Retinal pigment epithelial cell (primary cell): ENCODE measurements around the gene PRTG.

Source experiments
- DNase-seq: peaks from one replicate; pipeline ENCODE4 v3.0.0-alpha.2; 2010; ENCODE audit warnings: low read depth
- H3K4me3 ChIP-seq: 2 replicates; pipeline ENCODE4 v1.5.1; 2011; ENCODE audit warnings: mild to moderate bottlenecking, low read length, control low read depth, moderate library complexity
- TF ChIP-seq, protein P1 (sequence below): conservative IDR thresholded peaks from 2 replicates; pipeline ENCODE4 v1.5.1; 2011; ENCODE audit warnings: low read depth, low read length, control low read depth, inconsistent platforms

PRTG gene

DNA sequence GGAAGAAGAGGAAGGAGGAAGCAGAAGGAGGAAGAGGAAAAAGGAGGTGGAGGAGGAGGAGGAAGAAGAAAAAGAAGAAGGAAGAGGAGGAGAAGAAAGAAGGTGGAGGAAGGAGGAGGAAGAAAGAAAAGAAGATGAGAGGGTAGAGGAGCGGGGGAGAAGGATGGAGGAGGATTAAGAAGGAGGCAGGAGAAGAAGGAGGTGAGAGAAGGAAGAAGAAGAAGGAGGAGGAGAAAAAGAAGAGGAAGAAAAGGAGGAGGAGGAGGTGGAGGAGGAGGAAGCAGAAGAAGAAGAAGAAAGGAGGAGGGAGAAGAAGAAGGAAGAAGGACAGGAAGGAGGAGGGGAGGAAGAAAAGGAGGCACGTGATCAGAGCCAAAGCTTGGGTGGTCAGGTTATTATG, 37.3 kb upstream of the PRTG start:
- no peak for DNase-seq
- no peak overlapping the region for H3K4me3 ChIP-seq
- TF ChIP-seq, protein P1, sequence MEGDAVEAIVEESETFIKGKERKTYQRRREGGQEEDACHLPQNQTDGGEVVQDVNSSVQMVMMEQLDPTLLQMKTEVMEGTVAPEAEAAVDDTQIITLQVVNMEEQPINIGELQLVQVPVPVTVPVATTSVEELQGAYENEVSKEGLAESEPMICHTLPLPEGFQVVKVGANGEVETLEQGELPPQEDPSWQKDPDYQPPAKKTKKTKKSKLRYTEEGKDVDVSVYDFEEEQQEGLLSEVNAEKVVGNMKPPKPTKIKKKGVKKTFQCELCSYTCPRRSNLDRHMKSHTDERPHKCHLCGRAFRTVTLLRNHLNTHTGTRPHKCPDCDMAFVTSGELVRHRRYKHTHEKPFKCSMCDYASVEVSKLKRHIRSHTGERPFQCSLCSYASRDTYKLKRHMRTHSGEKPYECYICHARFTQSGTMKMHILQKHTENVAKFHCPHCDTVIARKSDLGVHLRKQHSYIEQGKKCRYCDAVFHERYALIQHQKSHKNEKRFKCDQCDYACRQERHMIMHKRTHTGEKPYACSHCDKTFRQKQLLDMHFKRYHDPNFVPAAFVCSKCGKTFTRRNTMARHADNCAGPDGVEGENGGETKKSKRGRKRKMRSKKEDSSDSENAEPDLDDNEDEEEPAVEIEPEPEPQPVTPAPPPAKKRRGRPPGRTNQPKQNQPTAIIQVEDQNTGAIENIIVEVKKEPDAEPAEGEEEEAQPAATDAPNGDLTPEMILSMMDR: no peak

DNA sequence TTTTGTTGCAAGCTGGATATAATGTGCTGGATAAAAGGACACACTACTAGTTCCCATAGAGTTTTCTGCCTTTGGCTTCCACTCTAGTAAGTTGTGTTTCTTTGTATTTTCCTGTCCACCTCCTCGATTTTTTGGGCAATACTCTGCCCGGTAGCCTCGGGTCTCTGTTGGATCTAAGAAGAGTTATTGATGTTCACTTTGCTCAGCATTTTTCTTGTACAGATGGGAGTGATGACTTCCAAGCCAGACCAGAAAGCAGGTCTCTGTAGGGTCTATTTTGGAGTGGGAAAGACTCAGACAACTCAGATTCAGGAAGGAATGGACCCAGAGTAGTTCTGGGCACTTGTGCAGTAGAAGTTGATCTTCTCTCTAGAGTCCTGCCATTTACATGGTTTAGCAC, 36.0 kb upstream of the PRTG start:
- no peak overlapping the region for H3K4me3 ChIP-seq
- no peak for DNase-seq
- TF ChIP-seq, protein P1: no peak

DNA sequence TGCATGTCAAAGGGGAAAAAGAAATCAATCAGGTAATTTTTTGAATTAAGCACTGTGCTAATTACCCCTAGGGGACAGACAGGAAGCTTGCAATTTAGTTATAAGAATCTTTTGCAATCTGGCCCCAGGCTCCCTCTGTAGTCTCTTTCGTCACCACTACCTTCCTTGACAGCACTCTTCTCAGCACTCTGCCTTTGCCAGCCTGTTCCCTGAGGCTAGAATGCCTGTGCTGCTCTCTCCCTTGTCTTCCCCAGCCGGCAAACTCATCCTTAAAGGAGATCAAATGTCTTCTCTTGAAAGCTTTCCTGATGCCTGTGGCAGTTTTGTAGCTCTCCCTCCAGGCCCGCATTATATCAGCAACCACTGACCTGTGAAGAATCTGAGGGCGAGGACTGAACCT, 32.4 kb upstream of the PRTG start:
- no peak overlapping the region for H3K4me3 ChIP-seq
- no peak for DNase-seq
- TF ChIP-seq, protein P1: peak; percentile 0

DNA sequence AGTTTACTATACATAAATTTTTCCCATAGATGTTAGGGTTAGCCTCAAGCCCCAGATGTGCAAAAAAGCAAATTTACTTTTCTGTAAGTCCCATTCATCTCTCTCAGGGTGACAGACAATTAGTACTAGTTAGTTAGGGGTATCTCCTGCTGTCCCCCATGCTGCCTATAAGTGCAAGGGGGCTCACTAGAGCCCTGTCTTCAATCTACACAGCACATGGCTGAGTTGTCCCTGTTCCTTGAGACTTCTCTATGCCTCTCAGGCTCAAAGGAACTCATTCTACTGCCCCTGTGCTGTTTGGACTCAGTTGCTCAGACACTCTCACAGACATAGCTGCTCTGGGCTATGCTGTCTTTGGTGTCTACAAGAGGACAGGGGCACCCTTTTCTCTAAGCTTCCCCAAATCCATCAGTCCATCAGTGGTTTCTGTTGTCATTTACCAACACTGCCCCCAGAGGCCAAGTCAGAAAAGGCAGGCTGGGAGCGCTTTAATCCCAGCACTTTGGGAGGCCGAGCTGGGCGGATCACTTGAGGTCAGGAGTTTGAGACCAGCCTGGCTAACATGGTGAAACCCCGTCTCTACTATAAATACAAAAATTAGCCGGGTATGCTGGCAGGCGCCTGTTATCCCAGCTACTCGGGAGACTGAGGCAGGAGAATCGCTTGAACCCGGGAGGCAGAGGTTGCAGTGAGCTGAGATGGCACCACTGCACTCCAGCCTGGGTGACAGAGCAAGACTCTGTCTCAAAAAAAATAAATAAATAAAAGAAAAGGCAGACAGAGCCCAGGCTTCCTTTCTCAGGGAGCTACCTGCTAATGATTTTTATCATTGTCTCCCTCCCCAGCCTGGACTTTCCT, 31.4 kb upstream of the PRTG start:
- no peak overlapping the region for H3K4me3 ChIP-seq
- TF ChIP-seq, protein P1: peak; percentile 60
- DNase-seq: no peak

DNA sequence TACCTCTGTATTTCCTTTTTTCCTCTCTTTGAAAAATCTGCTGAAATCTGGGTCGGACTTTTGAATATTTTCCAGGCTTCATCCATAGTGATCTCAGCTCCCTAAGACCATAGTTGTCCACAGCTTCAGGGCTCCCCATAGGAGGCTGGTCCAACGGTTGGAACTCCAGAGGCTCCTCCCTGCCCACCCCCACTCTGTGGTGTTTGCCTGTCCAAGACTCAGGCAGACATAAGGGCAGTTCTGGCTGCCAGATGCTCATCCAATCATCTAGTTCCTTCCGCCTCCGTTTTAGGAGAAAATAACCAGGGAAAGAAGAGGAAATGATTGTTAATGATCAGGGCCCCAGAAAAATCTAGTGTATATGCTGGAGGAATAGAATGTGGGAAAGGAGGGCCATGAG, 27.9 kb upstream of the PRTG start:
- peak overlapping the region; percentile 3 for H3K4me3 ChIP-seq
- TF ChIP-seq, protein P1: no peak
- DNase-seq: peak; percentile 27

DNA sequence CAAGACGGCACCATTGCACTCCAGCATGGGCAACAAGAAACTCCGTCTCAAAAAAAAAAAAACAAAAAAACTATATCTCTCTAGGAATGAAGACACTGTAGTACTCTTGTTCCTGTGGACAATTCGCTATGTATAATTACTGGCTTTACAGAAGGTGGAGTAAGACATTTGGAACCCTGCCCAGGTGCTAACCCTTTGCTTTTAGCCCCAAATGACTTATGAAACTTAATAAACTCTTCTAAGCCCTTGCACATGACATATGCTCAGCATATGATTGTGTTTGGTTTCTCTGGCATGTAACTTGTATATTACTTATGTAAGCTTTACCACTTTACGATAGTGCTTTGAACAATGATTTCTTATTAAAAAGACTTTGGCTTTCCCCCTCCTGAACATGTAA, 27.3 kb upstream of the PRTG start:
- peak overlapping the region; percentile 3 for H3K4me3 ChIP-seq
- TF ChIP-seq, protein P1: no peak
- peak; percentile 96 for DNase-seq

DNA sequence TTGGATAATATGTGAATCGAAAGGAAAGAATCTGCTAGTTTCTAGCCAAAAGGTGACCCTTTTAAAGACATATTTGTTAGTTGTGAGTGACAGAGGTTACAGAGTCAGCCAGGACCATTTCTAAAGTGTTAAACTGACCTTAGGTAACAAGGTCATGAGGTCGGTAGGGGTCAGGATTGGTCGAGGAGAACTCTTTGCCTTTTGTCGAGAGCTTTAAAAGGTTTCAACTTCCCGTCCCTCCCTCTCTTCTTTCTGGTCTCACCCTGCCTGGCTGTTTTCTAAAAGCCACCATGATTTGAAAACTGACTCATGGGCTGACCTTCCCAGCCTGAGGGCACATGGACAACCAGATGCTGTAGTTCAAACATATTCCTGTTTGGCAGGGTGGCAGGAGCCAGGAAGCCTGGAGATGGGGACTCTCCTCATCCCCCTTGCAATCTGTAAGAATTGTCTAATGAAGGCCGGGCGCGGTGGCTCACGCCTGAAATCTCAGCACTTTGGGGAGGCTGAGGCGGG, 25.8 kb upstream of the PRTG start:
- TF ChIP-seq, protein P1: no peak
- DNase-seq: no peak
- no peak overlapping the region for H3K4me3 ChIP-seq
